Measurements from ENCODE around the gene PPP3R1.

PPP3R1 gene

DNA sequence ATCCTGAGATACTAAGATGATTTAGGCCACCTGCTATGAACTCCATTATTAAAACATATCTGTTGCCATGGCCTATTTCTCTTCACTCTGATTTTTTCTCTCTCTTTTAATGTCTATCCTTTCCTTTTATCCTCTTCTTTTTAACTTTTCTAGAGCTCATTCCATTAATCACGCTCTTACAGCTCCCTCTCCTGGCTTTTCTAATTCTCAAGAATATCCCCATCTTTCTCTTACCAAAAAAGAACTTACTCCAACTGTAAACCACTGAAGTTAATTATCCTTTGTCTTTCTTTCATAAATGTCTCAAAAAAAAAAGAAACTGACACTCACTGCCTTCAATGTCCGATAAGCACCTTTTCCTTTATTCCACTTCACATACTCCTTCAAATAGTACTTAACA is 7.9 kb downstream of the PPP3R1 start:
- peaks cover 44% of the 10 kb centered on the region for H3K4me1 ChIP-seq (ENCODE audit: control insufficient read depth, low read length)
- H3K4me2 ChIP-seq (ENCODE audit: low read length) = no peak overlapping the region
- H3K27me3 ChIP-seq (ENCODE audit: control insufficient read depth, low read length) = no peaks in the 10 kb centered on the region
- peaks cover 61% of the 10 kb centered on the region for H4K20me1 ChIP-seq (ENCODE audit: control insufficient read depth, insufficient read depth, low read depth, low read length)
- no peaks in the 10 kb centered on the region for H3K9me2 ChIP-seq (replicated peaks; ENCODE audit: control insufficient read depth, low read length)
- no peak overlapping the region for H3K27ac ChIP-seq (ENCODE audit: low read depth, low read length)
- H3F3A ChIP-seq (ENCODE audit: control insufficient read depth, insufficient read depth) = no peaks in the 10 kb centered on the region
- peaks cover 100% of the 10 kb centered on the region for H3K79me2 ChIP-seq (ENCODE audit: control insufficient read depth, low read length)
- no peak overlapping the region for H3K4me3 ChIP-seq (ENCODE audit: low read length)
- TF ChIP-seq EZH2phosphoT487 (IDR thresholded peaks at IDR 0.05; ENCODE audit: borderline replicate concordance, low read length) = no peak
- TF ChIP-seq, protein P1, sequence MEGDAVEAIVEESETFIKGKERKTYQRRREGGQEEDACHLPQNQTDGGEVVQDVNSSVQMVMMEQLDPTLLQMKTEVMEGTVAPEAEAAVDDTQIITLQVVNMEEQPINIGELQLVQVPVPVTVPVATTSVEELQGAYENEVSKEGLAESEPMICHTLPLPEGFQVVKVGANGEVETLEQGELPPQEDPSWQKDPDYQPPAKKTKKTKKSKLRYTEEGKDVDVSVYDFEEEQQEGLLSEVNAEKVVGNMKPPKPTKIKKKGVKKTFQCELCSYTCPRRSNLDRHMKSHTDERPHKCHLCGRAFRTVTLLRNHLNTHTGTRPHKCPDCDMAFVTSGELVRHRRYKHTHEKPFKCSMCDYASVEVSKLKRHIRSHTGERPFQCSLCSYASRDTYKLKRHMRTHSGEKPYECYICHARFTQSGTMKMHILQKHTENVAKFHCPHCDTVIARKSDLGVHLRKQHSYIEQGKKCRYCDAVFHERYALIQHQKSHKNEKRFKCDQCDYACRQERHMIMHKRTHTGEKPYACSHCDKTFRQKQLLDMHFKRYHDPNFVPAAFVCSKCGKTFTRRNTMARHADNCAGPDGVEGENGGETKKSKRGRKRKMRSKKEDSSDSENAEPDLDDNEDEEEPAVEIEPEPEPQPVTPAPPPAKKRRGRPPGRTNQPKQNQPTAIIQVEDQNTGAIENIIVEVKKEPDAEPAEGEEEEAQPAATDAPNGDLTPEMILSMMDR (IDR thresholded peaks at IDR 0.05; ENCODE audit: low read depth, low read length, poor library complexity, severe bottlenecking) = no peak
- H3K9me3 ChIP-seq (ENCODE audit: control insufficient read depth, insufficient read depth, low read length) = no peaks in the 10 kb centered on the region
- peaks cover 58% of the 10 kb centered on the region for H3K36me3 ChIP-seq (ENCODE audit: control insufficient read depth, low read length)

DNA sequence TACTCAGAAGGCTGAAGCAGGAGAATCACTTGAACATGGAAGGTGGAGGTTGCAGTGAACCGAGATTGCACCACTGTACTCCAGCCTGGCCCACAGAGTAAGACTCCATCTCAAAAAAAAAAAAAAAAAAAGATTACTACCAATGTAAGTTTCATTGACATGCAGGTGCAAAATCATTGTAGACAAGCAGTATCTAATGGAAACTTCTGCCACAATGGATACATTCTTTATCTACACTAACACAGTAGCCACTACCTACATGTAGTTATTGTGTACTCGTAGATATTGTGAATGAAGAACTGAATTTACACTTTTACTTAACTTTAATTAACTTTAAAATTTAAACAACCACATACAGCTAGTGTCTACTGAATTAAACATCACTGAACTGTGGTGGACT is 10.6 kb downstream of the PPP3R1 start:
- H3F3A ChIP-seq (ENCODE audit: control insufficient read depth, insufficient read depth) = no peaks in the 10 kb centered on the region
- no peaks in the 10 kb centered on the region for H3K9me2 ChIP-seq (replicated peaks; ENCODE audit: control insufficient read depth, low read length)
- H4K20me1 ChIP-seq (ENCODE audit: control insufficient read depth, insufficient read depth, low read depth, low read length) = peaks cover 52% of the 10 kb centered on the region
- H3K79me2 ChIP-seq (ENCODE audit: control insufficient read depth, low read length) = peaks cover 100% of the 10 kb centered on the region
- H3K27ac ChIP-seq (ENCODE audit: low read depth, low read length) = no peak overlapping the region
- peaks cover 40% of the 10 kb centered on the region for H3K4me1 ChIP-seq (ENCODE audit: control insufficient read depth, low read length)
- H3K4me2 ChIP-seq (ENCODE audit: low read length) = no peak overlapping the region
- H3K9me3 ChIP-seq (ENCODE audit: control insufficient read depth, insufficient read depth, low read length) = no peaks in the 10 kb centered on the region
- H3K4me3 ChIP-seq (ENCODE audit: low read length) = no peak overlapping the region
- TF ChIP-seq EZH2phosphoT487 (IDR thresholded peaks at IDR 0.05; ENCODE audit: borderline replicate concordance, low read length) = no peak
- TF ChIP-seq, protein P1 (IDR thresholded peaks at IDR 0.05; ENCODE audit: low read depth, low read length, poor library complexity, severe bottlenecking) = no peak
- no peaks in the 10 kb centered on the region for H3K27me3 ChIP-seq (ENCODE audit: control insufficient read depth, low read length)
- peaks cover 57% of the 10 kb centered on the region for H3K36me3 ChIP-seq (ENCODE audit: control insufficient read depth, low read length)

DNA sequence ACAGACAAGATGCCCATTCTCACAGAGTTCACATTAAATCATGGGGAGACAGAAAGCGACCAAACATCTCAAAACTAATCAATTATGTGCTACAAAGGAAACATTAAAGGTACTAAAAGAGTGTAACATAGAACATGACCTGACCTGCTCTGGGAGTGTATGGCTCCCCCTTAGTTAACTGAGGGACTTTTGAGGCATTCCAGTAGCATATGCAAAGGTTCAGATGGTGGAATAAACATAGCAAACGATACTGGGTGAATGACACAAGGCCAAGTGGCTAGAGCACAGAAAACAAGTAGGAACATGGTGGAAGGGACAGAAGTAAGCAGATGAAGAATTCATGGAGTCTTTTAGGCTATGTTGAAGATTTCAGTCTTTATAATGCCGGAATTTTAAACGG is 11.9 kb downstream of the PPP3R1 start:
- Histone ChIP-seq H3K9me3 (ENCODE audit: control insufficient read depth, insufficient read depth, low read length) (no peaks in the 10 kb centered on the region), H3K4me2 (ENCODE audit: low read length) (no peak overlapping the region), H3K9me2 (replicated peaks; ENCODE audit: control insufficient read depth, low read length) (no peaks in the 10 kb centered on the region), H3K4me3 (ENCODE audit: low read length) (no peak overlapping the region), H3K27me3 (ENCODE audit: control insufficient read depth, low read length) (no peaks in the 10 kb centered on the region), H3K4me1 (ENCODE audit: control insufficient read depth, low read length) (peaks cover 37% of the 10 kb centered on the region), H3K27ac (ENCODE audit: low read depth, low read length) (no peak overlapping the region), H3K79me2 (ENCODE audit: control insufficient read depth, low read length) (peaks cover 100% of the 10 kb centered on the region), H4K20me1 (ENCODE audit: control insufficient read depth, insufficient read depth, low read depth, low read length) (peaks cover 48% of the 10 kb centered on the region), H3K36me3 (ENCODE audit: control insufficient read depth, low read length) (peaks cover 56% of the 10 kb centered on the region), H3F3A (ENCODE audit: control insufficient read depth, insufficient read depth) (no peaks in the 10 kb centered on the region)
- TF ChIP-seq EZH2phosphoT487 (IDR thresholded peaks at IDR 0.05; ENCODE audit: borderline replicate concordance, low read length) = no peak
- TF ChIP-seq, protein P1 (IDR thresholded peaks at IDR 0.05; ENCODE audit: low read depth, low read length, poor library complexity, severe bottlenecking) = no peak

Data from DOHH2 (cell line).